ENCODE results near the gene KIRREL1. TPM values are rescaled to one million over a fixed set of nuclear protein-coding genes. Genes with fewer than 3 reads are reported as not detected.

Gene KIRREL1
- total RNA-seq, 1 experiment from 2014 or later, result 145 TPM

- DNase-seq (ENCODE audit: low read depth, low spot score) (no peak), ATAC-seq (peak; percentile 71)
- no TSS peak for BruUV-seq (replicated peaks)
- Histone ChIP-seq H3K4me1 (ENCODE audit: control insufficient read depth, insufficient read depth, low read length) (peaks cover 6% of the 10 kb centered on the region; the same call in 1 of the 2 replicates), H3K27me3 (ENCODE audit: control insufficient read depth, insufficient read depth, low read length) (peaks cover 15% of the 10 kb centered on the region), H3K27ac (ENCODE audit: low read length) (no peak overlapping the region), H3K36me3 (ENCODE audit: control insufficient read depth, insufficient read depth, low read length) (no peaks in the 10 kb centered on the region), H3K9me3 (ENCODE audit: control insufficient read depth, insufficient read depth, low read depth, low read length) (no peaks in the 10 kb centered on the region), H3K4me3 (ENCODE audit: low read depth in 2 of 2, low read length in 2 of 2) (no peak overlapping the region)
- CTCF ChIA-PET, result interaction anchor here (0.6 to 4.7 kb wide), 18 partner anchors 22 to 751 kb away, joined by 3 to 40 read pairs (median 4); no protein-coding TSS in a partner anchor
- TF ChIP-seq REST (IDR thresholded peaks at IDR 0.05; ENCODE audit: insufficient read depth in 1 of 2, low read depth in 2 of 2, low read length in 1 of 2), result 0 out of 4 replicates have a peak, but pooled peaks of 1 of the 2 experiments have one; percentile 15
- no peak for TF ChIP-seq SIN3A (IDR thresholded peaks at IDR 0.05; ENCODE audit: borderline replicate concordance, insufficient read depth, low read depth, low read length)
- no peak for TF ChIP-seq POLR2AphosphoS5 (IDR thresholded peaks at IDR 0.05; ENCODE audit: low read depth, low read length)
- peak; percentile 84 for TF ChIP-seq CTCF (IDR thresholded peaks at IDR 0.05)
- TF ChIP-seq TCF7L2 (IDR thresholded peaks at IDR 0.05; ENCODE audit: low read depth, low read length), result no peak
- in situ Hi-C loops (cut with HindIII; ENCODE audit: low pct_unique_long_range_greater_than_20kb, low sequenced_read_pairs) (no loop called here), intact Hi-C loops (cut with micrococcal nuclease; ENCODE audit: unreplicated experiment) (loop anchor here (1.0 to 10.0 kb wide), 3 partner anchors 158 to 537 kb away; no protein-coding TSS in a partner anchor)
- POLR2A ChIA-PET, result no interaction called here
Measured at GRCh38 chr1:158121604-158122254, 128.3 kb downstream of the KIRREL1 start.

- ChIA-PET CTCF (interaction anchor here (2.4 to 4.7 kb wide), 2 partner anchors 132 to 161 kb away, joined by 23 to 40 read pairs; no protein-coding TSS in a partner anchor), POLR2A (no interaction called here)
- H3K27me3 ChIP-seq (ENCODE audit: control insufficient read depth, insufficient read depth, low read length), result peaks cover 15% of the 10 kb centered on the region
- H3K27ac ChIP-seq (ENCODE audit: low read length), result no peak overlapping the region
- H3K9me3 ChIP-seq (ENCODE audit: control insufficient read depth, insufficient read depth, low read depth, low read length), result no peaks in the 10 kb centered on the region
- intact Hi-C loops (cut with micrococcal nuclease; ENCODE audit: unreplicated experiment) (loop anchor here (5.0 to 10.0 kb wide), 2 partner anchors 246 to 538 kb away; no protein-coding TSS in a partner anchor), in situ Hi-C loops (cut with HindIII; ENCODE audit: low pct_unique_long_range_greater_than_20kb, low sequenced_read_pairs) (no loop called here)
- ATAC-seq (no peak), DNase-seq (ENCODE audit: low read depth, low spot score) (no peak)
- H3K36me3 ChIP-seq (ENCODE audit: control insufficient read depth, insufficient read depth, low read length), result no peaks in the 10 kb centered on the region
- no TSS peak for BruUV-seq (replicated peaks)
- H3K4me3 ChIP-seq (ENCODE audit: low read depth in 2 of 2, low read length in 2 of 2), result no peak overlapping the region
- TF ChIP-seq SIN3A (IDR thresholded peaks at IDR 0.05; ENCODE audit: borderline replicate concordance, insufficient read depth, low read depth, low read length) (no peak), TCF7L2 (IDR thresholded peaks at IDR 0.05; ENCODE audit: low read depth, low read length) (no peak), REST (IDR thresholded peaks at IDR 0.05; ENCODE audit: insufficient read depth in 1 of 2, low read depth in 2 of 2, low read length in 1 of 2) (no peak), POLR2AphosphoS5 (IDR thresholded peaks at IDR 0.05; ENCODE audit: low read depth, low read length) (no peak), CTCF (IDR thresholded peaks at IDR 0.05) (no peak)
- H3K4me1 ChIP-seq (ENCODE audit: control insufficient read depth, insufficient read depth, low read length), result peaks cover 4% of the 10 kb centered on the region; the same call in 1 of the 2 replicates
Measured at GRCh38 chr1:158122833-158123388, 129.5 kb downstream of the KIRREL1 start.

Measured in Panc1 (cell line).